Measurements from ENCODE around the gene DDX28.

DNA sequence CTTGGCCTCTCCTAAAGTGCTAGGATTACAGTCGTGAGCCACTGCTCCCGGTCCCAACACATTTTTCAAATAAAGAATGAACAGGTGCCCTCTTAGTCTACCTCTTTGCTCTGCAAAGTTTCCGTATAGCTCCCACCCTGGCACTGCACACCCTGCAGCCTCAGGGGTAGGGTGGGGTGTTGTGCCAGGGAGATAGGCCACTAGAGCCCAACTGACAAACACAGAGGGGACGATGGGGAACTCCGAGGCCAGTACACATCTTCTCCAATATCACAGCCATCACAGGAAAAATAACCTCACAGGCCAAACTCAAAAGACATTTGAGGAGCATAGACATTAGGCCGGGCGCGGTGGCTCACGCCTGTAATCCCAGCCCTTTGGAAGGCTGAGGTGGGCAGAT, 51.9 kb downstream of the DDX28 start:
- TF ChIP-seq, protein P1, sequence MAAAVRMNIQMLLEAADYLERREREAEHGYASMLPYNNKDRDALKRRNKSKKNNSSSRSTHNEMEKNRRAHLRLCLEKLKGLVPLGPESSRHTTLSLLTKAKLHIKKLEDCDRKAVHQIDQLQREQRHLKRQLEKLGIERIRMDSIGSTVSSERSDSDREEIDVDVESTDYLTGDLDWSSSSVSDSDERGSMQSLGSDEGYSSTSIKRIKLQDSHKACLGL (CRISPR knock-in tag; IDR thresholded peaks at IDR 0.05; ENCODE audit: borderline replicate concordance, poor library complexity, severe bottlenecking), result no peak
- TF ChIP-seq POLR2AphosphoS5 (IDR thresholded peaks at IDR 0.05; ENCODE audit: control insufficient read depth, insufficient read depth, low read depth, low read length), result no peak
- TF ChIP-seq ZNF232 (CRISPR knock-in tag; IDR thresholded peaks at IDR 0.05), result no peak
- TF ChIP-seq HBP1 (CRISPR knock-in tag; IDR thresholded peaks at IDR 0.05), result no peak
- TF ChIP-seq, protein P2, sequence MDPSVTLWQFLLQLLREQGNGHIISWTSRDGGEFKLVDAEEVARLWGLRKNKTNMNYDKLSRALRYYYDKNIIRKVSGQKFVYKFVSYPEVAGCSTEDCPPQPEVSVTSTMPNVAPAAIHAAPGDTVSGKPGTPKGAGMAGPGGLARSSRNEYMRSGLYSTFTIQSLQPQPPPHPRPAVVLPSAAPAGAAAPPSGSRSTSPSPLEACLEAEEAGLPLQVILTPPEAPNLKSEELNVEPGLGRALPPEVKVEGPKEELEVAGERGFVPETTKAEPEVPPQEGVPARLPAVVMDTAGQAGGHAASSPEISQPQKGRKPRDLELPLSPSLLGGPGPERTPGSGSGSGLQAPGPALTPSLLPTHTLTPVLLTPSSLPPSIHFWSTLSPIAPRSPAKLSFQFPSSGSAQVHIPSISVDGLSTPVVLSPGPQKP (CRISPR knock-in tag; IDR thresholded peaks at IDR 0.05), result no peak
- no peak for TF ChIP-seq SRF (CRISPR knock-in tag; IDR thresholded peaks at IDR 0.05)
- no peak for TF ChIP-seq EZH2 (IDR thresholded peaks at IDR 0.05; ENCODE audit: borderline replicate concordance, low read depth, low read length)
- no peak for TF ChIP-seq KAT7 (CRISPR knock-in tag; IDR thresholded peaks at IDR 0.05; ENCODE audit: borderline replicate concordance)
- TF ChIP-seq NR1H2 (CRISPR knock-in tag; IDR thresholded peaks at IDR 0.05), result no peak
- TF ChIP-seq UBTF (IDR thresholded peaks at IDR 0.05; ENCODE audit: borderline replicate concordance in 1 of 2, low read depth in 2 of 2, low read length in 2 of 2), result no peak
- no peak for TF ChIP-seq DIDO1 (tag; IDR thresholded peaks at IDR 0.05; ENCODE audit: low read depth)

Measured in K562 (cell line).